ENCODE measurements around the gene OR6Y1.

DNA sequence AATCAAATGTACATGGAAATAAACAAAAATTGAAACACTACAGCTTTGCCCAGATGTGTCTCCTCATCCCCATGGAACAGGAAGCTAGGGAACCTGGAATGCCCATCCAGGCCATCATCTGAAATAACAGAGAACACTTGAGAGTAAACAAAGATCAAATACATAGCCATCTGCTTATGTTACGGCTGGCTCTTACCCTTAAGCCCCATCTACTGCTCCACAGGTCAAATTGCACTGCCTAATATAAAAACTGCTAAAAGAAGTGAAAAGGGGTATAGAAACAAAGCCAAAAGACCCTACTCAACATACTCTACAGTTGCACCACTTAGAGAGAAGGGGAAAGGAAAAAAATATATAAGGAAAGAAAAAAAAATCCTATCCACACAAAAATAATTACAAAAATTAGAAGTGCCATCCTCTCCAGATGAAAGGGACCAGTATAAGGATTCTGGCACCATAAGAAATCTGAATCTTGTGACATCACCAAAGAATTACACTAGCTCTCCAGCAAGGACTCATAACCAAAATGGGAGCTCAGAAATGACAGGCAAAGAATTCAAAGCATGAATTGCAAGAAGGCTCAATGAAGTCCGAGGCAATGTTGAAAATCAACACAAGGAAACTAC, 26.9 kb downstream of the OR6Y1 start:
- TF ChIP-seq GATA2 (IDR thresholded peaks at IDR 0.05; ENCODE audit: low read depth, low read length) (no peak), GATA3 (IDR thresholded peaks at IDR 0.05; ENCODE audit: low read depth, low read length) (no peak)
